Measurements from ENCODE around the gene SEMA6B. TPM values are rescaled to one million over a fixed set of nuclear protein-coding genes. Genes with fewer than 3 reads are reported as not detected.

SEMA6B gene
- total and polyA plus RNA-seq, 11 donors = 6.0 to 29.7 (median 10.1) TPM

DNA sequence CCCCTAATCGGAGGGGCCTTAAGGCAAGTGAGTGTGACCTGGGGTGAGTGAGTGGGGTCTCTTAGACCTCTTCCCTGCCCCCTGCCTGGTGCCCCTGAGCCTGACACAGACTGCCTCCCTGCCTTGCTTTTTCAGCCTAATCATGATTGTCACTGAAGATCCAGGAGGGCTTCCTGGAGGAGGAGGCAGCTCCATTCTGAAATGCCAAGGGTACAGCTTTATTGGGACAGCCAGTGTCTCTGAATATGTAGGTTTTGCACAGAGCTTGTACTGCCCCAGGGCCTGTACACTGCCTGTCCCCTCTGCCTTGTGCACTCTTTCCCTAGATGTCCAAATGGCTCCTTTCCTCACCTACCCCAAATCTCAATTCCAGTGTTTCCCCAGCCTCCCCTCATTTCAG is 26.1 kb upstream of the SEMA6B start:
- WGBS, 4 donors = 86 to 97% (median 91%) methylated on average over 1 of the region's 1 CpG
- DNase-seq (no peak), ATAC-seq (no peak)
- no peak overlapping the region for H3K27ac ChIP-seq
- H3K4me3 ChIP-seq = no peak overlapping the region
- peaks cover 11 to 58% (median 24%) of the 10 kb centered on the region in 9 donors for H3K27me3 ChIP-seq
- TF ChIP-seq POLR2A (IDR thresholded peaks at IDR 0.05) = no peak
- TF ChIP-seq, protein P1, sequence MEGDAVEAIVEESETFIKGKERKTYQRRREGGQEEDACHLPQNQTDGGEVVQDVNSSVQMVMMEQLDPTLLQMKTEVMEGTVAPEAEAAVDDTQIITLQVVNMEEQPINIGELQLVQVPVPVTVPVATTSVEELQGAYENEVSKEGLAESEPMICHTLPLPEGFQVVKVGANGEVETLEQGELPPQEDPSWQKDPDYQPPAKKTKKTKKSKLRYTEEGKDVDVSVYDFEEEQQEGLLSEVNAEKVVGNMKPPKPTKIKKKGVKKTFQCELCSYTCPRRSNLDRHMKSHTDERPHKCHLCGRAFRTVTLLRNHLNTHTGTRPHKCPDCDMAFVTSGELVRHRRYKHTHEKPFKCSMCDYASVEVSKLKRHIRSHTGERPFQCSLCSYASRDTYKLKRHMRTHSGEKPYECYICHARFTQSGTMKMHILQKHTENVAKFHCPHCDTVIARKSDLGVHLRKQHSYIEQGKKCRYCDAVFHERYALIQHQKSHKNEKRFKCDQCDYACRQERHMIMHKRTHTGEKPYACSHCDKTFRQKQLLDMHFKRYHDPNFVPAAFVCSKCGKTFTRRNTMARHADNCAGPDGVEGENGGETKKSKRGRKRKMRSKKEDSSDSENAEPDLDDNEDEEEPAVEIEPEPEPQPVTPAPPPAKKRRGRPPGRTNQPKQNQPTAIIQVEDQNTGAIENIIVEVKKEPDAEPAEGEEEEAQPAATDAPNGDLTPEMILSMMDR (IDR thresholded peaks at IDR 0.05) = no peak
- intact Hi-C loops (cut with DNase I) = loop anchor here in 1 of 10 donors (5.0 kb wide), 1 partner anchor 42 kb away; no protein-coding TSS in a partner anchor
- no peaks in the 10 kb centered on the region for H3K36me3 ChIP-seq
- H3K4me1 ChIP-seq = peaks cover 3 to 28% (median 12%) of the 10 kb centered on the region in 12 donors
- no peaks in the 10 kb centered on the region for H3K9me3 ChIP-seq

DNA sequence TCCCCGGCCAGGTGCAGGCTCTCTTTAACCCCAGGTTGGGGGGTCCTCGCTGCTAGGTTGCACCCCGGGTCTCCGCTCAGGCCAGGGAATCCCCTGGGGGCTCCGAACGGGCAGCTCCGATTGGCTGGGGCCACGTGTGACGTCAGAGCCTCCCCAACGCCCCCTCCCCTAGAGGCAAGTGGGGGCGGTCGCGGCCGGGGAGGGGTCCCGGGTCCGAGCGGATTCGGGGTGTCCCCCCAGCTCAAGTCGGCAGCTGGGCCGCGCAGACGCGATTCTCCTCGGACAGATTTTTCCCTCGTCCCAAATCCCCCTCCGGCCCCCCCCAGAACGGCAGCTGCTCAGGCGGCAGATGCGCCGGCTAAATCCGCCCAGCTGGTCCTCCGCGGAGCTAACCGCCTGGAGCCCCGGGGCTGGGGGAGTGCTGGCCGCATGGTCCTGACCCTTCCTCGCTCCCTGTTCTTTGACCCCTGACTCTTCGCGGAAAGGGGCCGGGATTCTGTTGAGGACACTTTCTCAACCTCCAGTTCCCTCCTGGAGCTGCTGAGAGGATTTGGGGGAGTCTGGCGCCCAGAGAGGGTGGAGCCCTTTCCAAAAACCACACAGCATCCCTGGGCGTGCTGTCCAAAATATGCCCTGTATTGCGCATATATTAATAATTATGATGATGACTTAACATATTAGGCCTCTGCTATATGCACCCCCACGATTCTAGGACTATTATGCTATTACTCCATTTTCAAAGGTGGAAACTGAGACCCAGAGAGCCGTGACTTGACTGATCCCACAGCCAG is 25.4 kb upstream of the SEMA6B start:
- intact Hi-C loops (cut with DNase I) = loop anchor here in 1 of 10 donors (5.0 kb wide), 1 partner anchor 42 kb away; no protein-coding TSS in a partner anchor
- Histone ChIP-seq H3K4me1 (peaks cover 3 to 32% (median 12%) of the 10 kb centered on the region in 12 donors), H3K9me3 (no peaks in the 10 kb centered on the region), H3K4me3 (peak overlapping the region; percentile 8 to 64 (median 50)), H3K27me3 (peaks cover 18 to 60% (median 29%) of the 10 kb centered on the region in 9 donors), H3K27ac (no peak overlapping the region), H3K36me3 (no peaks in the 10 kb centered on the region)
- WGBS, 4 donors = 9 to 39% (median 10%) methylated on average over 8 to 45 of the region's 45 CpGs
- TF ChIP-seq POLR2A (IDR thresholded peaks at IDR 0.05) = no peak
- TF ChIP-seq, protein P1 (IDR thresholded peaks at IDR 0.05) = no peak
- ATAC-seq (no peak), DNase-seq (no peak)

DNA sequence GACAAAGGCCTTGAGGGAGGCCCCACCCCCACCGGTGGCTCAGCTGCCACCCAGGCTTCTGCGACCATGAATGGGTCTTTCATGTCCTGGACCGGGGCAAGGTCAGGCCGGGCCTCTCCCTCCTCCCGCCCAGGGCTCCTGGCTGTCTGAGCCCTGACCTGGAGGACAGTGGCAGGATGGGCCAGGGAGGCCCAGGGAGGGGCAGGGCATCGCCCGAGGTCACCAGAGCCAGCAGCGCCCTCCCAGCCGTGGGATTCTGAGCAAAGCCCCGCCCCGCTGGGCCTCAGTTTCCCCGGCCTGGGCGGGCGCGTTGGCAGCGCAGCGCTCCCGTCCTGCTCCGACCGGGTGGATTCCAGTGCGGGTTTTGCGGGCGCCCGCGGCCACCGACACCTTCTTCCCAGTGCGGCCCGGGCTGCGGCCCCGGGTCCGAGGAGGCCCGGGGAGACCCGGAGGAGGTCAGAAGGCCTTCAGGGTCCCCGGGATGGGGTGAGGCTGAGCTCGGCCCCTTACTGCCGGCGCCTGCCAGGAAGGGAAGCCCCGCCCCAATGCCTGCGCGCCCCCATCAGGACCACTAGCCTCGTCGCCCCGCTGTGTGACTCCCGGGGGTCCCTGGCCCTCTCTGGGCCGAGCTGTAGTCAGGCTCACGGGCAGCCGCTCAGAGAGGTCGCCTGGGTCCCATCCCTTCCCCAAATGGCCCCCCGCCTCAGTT is 24.6 kb upstream of the SEMA6B start:
- H3K9me3 ChIP-seq = no peaks in the 10 kb centered on the region
- WGBS, 4 donors = 2 to 3% (median 3%) methylated on average over 8 to 49 of the region's 49 CpGs
- peak in 3 of 4 donors; percentile 34 to 49 (median 36) for ATAC-seq

More for the DNA sequence above, 24.6 kb upstream of the SEMA6B start:
- Histone ChIP-seq H3K36me3 (no peaks in the 10 kb centered on the region), H3K4me1 (peaks cover 3 to 32% (median 12%) of the 10 kb centered on the region in 12 donors), H3K4me3 (peak overlapping the region; percentile 8 to 64 (median 50)), H3K27ac (no peak overlapping the region), H3K27me3 (peaks cover 20 to 67% (median 29%) of the 10 kb centered on the region in 9 donors)
- TF ChIP-seq POLR2A (IDR thresholded peaks at IDR 0.05) = no peak
- TF ChIP-seq, protein P1 (IDR thresholded peaks at IDR 0.05) = no peak
- DNase-seq = peak in 1 of 5 donors; percentile 25
- intact Hi-C loops (cut with DNase I) = no loop called here

Measured in heart left ventricle (tissue), 16 donors.